HG02885 (cell line): Measurements from ENCODE around the gene TMEM212.
A peak's percentile ranks its signal among the peaks of the same experiment; 100 is the strongest.
"Not testable (repeated sequence)": the region's sequence is repeated elsewhere in the genome, so short reads cannot be mapped to it uniquely, and the experiment has no call there.

Experiments used
- ATAC-seq: cut with Tn5 transposase; IDR thresholded peaks from one replicate; pipeline ENCODE4 v1.9.1; 2021; ENCODE audit warnings: mild to moderate bottlenecking; ENCODE audit not compliant: unreplicated experiment, poor library complexity

The TMEM212 gene

DNA sequence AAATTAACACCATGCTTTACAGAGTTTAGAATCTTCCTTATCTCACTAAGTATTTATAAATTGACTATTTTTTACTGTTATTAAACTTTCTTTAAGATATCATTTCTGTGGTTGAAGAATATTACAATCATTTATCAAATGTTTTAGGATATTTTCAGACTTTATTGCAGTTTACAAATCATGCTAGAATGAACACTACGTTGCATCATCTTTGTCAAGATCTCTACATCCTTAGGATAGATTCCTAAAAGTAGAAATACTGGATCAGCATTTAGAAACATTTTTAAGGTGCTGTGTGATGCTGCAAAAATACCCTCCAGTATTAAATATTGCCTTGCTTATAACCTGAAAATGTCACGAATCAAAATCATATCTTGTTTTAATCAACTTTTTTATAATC, 30.3 kb upstream of the TMEM212 start:
- no peak for ATAC-seq

DNA sequence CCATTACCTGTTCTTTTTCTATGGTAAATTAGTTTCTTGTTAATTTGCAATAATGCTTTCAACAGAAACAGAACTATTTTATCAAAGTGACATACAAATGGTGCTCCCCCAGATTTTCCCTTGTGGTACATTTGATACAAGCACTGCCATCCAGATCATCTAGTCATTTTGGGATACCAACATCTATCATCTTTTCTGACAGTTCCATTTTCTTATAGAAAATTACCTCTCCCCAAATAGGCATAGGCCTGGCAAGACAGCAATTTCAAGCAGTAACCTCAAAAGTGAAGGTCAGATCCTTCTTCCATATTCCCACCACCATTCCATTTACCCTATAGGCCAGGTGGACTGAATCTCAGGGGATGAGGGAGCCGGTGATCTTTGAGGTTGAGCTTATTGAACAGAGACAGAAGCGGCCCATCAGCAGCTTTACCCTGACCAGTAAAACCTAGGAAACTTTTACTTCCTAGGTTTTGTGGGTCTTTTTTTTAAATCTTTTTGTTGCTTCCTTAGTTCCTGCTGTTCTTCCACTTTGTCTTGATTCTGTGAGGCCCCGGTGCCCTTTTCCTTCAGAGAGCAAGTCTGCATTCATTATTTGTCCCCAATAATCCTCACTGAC, 29.8 kb upstream of the TMEM212 start:
- no peak for ATAC-seq

DNA sequence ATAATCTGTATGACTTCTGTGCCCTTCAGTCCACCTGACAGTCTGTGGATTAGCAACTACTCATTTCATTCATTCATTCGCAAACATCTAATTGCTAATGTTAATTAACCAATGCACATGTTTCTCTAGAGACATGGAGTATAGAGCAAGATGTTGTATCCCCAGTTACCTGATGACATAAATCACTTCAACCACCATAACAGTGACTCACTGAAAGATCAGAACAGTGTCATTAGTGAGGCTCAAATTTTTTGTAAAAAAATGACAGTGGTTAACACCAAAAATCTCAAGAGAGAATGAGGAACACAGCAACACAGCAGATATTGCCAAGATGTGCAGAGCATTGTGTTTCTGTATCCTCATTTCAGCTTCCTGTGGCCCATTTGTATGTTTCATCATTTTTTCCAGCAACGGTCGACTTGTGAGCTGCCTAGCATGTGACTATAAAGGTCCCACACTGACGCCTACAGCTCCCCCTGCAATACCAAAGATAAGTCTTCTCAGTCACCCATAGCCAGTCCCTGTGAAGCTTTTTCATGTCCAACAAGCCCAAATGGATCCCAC, 29.2 kb upstream of the TMEM212 start:
- peak; percentile 53 for ATAC-seq

DNA sequence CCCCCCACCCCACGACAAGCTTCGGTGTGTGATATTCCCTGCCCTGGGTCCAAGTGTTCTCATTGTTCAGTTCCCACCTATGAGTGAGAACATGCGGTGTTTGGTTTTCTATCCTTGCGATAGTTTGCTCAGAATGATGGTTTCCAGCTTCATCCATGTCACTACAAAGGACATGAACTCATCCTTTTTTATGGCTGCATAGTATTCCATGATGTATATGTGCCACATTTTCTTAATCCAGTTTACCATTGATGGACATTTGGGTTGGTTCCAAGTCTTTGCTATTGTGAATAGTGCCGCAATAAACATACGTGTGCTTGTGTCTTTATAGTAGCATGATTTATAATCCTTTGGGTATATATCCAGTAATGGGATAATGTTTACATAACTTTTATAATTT, 28.5 kb upstream of the TMEM212 start:
- not testable (repeated sequence) for ATAC-seq

DNA sequence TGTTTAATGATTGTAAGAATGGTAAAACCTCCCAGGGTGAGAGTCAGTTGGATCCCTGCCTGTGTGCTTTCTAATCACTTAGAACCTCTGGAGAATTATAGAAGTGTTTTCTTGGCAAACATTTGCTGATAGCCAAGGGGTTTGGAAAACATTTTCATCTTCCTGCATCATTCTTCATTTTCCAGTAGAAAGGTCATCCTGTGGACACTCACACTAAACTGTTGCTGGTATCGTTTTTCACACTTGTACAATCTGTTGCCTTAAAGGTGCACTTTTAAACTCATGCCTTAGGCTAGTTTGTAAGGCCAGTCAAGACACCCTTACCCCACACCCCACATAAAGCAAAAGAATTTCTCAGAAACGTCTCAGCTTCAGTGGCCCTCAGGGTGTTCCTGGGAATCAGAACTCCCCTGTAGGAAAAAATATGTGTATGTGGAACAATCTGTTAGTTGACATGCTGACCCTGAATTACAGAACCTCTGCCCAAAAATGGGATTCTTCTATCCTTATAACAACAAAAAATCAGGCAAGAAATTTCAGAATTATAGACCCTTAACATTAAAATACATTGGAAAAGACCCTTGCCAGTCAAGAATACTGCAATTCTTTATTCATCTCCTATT, 27.1 kb upstream of the TMEM212 start:
- ATAC-seq = no peak

DNA sequence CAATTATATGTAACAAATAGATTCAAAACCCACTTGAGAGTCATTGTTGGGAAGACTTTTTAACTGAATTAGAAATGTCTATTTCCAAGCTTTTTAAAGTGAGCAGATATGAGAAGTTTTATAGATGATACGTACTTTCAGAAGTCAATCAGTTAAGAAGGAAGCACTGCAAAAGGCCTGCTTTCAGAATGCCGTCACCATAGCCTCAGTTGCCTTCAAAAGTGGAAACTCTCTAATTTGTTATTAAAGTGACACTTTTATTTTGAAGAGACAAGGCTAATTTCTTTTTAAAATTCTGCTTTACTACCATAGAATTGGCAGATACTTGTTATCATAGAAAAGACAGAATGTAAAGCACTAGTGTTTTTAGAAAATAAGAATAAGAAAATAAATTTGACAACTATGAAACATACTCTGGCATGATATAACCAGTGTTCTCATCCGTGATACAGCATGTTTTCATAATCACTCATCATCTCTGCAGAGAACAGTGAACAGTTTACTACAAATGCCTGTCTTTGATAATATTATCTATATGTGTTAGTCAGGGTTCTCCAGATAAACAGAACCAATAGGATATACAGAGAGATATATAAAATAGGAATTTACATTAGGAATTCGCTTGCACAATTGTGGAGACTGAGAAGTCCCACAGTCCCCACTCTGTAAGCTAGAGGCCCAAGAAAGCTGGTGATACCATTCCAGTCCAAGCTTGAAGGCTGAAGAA, 25.9 kb upstream of the TMEM212 start:
- no peak for ATAC-seq

DNA sequence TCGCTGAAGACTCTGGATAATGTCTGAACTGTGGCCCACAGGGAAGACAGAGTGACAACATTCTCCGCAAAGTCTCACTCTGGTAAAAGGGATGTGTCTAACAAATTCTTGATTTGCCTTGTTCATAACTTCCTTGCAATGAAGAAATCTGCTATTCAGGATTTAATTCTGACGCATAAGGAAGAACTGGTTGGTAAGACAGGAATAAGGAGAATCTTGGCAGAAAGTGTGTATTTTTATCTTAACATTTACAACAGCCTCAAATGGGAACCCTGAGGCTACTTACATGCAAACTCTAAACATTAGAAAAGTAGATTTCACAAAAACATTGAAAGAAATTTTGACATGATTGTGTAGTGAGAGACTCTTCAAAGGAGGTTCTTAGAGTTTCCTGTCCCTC, 22.1 kb upstream of the TMEM212 start:
- no peak for ATAC-seq

DNA sequence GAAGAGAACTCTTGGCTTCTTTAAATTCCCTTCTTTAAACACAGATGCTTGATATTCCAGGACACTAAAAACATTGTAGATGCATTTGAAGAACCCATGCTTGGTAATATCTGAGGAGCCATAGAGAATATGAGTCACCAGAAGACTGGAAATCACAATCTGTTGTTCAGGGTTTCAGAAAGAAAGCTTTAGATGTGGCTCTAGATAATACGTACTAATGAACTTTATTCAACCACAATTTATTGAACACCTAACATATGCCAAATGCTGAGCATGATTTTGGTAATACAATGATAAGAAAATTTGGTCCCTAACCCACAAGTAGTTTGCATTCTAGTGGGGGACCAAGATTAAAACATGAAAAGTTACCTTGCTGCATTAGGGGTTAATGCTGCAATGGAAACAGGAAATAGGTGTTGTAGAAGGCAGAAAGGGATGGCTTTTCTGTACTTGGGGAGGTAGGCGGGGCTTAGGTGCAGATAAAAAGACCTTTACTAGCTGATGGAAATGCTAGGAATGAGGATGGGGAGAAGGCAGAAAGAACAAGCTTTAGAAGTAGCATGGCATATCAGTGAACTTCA, 21.3 kb upstream of the TMEM212 start:
- ATAC-seq = no peak

DNA sequence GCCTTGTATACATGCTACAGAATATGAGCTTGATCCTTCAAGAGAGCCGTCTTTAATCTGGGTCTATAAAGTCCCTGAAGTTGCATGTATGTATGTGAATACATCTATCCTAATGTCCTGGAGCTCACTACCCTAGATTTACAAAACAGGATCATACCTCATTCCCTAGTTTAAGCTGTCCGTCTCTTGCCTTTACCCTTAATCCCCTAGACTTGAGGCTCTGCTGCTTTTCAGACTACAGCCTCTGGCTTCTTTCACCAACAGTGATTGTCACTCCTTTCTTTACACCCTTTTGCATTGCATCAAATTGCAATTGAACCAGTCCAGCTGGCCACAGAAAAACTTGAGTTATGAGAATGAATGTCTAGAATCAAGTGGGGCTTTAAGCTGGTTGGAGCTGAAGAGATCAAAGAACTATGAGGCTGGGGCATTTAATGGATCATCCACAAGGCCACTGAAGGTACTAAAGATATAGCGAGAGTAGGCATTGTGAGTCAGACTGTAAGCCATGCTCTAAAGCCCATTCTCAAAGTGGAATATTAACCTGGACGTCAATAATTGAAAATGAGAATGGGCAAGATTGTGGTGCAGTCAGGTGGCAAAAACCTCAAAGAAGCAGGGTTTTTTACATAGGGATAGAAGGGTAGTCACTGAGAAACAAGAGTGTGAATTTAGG, 20.6 kb upstream of the TMEM212 start:
- no peak for ATAC-seq

DNA sequence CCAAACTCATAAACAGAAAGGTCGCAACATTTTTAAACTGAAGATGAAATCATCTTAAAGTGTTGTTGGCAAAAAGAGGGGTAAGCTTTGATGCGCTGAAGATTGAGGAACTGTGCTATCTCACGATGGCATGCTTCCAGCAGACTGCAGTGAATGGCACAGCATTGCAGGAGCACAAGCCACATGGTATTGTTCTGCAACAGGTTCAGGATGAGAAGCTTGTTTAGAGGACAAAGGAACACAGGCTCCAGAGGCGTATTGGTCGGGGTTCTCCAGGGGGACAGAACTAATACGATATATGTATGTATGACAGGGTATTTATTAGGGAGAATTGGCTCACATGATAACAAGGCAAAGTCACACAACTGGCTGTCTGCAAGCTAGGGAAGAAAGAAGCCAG, 19.0 kb upstream of the TMEM212 start:
- ATAC-seq = no peak

DNA sequence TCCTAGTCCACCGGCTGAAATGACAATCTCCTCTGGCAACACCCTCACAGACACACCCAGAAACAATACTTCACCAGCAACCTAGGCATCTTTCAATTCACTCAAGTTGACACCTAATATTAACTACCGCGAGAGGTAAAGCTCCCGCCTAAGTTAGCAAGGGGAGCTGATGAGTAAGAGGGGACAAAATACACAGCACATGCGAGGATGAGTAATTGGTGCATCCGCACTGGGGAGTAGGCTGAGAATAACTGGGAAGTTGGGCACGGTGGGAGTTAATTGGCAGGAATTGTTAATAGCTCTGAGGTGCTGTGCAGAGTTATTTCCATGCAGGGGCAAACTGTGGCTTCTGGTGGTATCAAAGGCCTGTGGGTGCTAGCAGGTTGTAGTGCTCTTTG, 18.3 kb upstream of the TMEM212 start:
- ATAC-seq = no peak

DNA sequence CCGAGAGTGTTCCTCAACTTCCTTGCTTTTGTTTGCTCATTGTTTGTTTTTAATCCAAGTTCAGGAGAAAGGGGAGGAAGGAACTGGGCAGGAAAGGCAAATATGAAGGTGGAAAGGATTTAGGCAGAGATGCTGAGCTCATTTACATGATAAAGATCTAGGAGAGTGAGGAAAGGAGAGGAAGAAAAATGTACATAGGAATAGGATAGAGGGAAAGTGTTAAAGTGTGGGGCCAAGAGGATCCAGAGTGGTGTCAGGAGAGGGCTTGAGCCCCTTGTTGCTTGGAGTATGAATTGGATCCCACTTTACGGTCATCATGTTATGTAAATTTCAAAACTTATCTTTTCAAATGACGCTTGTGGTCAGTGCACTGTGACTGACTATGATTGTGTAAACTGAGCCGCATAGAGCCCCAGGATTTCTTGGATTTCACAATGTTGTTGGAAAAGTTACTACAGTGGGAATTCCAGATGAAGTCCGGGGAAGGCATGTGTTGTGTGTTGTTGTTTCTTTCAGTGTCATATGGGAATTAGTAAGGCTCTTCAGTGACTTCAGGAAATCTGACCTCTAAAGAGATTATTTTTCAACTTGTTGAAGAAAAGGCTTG, 17.8 kb upstream of the TMEM212 start:
- ATAC-seq = no peak

DNA sequence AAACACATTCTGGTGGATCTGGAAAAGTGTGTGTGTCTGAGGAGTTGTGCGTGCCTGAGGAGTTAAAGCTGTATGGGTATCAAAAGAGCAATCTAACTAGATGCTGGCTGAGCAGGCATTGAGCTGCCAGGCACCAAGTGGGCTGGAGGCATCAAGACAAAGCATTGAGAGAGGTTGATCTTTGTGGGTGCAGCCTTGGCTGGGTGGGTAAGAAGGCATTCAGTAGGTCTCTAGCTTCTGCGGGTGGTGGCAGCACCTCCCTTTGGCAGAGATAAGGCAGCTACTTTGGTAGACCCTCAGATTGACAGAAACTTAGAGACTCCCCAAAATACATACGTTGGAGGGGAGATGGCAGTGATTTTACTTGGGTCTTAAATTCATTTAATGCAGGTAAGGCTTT, 15.8 kb upstream of the TMEM212 start:
- no peak for ATAC-seq

DNA sequence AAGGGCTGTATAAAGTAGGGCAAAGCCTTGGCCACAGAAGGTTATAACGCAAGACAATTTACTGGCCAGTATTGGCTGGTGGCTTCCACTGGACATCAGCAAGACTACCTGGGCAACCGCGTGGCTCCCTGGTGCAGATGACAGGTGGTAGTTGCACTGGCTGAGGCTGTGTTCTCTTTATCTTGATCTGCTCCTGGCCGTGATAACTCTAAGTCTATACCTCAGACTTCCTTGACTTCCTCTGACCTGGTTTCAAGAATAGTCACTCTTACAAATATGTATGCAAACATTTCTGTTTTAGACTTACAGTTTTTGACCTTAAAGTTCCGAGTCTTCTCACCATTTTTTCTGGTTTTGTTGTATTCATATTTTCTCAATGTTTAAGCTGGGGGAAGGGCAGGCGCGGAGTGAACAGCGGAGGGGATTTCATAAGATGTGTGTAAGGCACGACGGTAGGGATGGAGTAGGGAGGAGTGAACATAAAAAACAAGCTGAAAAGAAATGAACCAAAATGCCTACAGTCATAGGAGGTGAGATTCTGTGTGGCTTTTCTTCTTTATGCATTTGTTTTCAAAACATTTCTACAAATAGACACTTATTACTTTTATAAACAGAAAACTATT, 15.2 kb upstream of the TMEM212 start:
- ATAC-seq = no peak

DNA sequence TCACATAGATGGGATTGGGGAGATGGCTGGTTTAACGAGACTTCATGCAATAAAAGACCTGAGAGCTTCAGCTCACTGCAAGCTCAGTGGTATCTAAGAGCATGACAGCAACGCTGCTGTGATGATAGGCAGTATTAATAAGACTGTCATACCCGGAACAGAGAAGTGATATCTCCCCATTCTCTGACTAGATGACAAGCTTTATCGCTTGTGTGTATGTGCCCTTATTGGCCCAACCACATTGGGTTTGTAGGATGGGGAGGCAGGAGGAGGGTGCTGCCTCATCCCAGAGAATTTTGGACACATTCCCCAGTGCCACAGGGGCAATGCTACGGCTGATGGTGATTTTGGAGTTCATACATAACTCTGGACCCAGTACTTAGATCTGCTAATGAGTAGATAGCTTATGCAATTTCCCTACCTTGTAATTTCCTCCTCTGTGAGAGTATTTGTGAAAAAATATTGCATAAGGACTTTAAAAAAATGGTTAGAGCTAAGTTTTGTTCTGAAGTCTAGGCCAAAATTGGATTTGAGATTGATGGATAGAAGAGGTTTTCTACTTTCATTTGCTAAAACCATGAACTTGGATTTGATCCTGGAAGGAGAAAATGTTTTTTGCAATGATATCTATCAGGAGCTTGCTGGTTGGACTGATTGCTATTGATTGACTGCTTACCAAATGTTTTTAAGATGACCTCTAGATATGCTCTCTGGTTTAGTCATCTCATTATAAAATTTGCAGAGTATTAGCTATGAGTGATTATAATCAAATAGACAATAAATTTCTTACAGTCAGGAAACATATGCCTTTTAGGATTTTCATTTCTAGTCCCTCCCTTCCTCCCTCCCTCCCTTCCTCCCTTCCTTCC, 14.0 kb upstream of the TMEM212 start:
- ATAC-seq = no peak

DNA sequence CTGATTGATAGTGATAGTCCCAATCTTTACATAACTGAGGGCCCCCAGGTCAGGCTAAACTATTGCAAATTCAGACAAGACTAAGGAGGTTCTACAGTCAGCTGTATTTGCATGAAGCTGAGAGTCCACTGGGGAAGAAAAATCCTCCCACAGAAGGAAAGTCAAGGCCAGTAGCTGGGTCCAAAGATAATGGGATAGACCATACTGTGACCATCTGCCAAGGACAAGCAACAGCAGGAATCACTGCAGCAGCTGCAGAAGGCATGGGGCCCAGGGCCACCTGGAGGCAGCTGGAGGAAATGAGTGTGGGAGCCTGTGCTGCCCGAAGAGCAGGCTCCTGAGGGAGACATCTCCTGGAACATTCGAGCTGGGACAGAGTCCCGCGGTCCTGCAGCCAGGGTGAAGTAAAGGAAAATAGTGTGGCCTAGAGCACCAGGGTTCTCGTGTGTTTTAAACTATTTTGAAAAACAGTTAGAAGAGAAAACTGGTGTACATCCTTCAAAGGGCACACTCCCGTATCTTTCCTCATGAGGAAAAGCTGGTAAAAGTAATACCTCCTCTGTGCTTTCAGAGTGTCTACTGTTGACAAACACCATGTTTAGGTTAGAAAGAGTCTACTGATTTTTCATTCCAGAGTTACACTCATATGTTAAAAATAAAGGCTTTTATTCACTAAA, 13.2 kb upstream of the TMEM212 start:
- peak; percentile 52 for ATAC-seq

DNA sequence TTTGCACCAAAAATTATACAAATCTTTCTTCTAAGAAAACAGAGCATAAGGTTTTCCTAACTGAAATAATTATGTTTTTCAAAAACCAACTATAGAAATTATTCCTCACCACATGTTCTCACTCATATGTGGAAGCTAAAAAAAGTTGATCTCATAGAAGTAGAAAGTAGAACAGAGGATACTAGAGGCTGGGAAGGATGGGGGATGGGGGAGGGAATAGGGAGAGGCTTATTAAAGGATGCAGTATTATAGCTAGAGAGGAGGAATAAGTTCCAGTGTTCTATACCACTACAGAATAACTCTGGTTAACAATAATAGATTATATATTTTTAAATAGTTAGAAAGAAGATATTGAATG, 12.7 kb upstream of the TMEM212 start:
- no peak for ATAC-seq

DNA sequence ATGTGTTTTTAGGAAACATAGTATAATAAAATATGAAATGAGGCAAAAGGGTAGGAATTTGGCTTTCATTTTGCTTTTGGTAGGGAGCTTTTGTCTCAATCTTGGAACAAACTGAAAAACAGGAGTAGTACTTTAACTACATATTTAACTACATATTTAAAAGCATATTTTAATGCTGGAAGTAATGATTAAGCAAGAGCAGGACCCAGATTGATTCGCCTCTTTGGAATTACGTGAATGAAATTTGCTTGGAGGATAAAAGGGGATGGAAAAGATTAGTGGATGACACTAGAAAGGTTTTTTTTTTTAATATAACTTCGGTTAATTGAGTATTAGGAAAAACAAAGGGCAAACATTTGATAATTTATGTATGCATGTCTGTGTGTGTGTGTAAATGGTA, 11.2 kb upstream of the TMEM212 start:
- ATAC-seq = no peak
